Activated T-cell treated with anti-CD3 and anti-CD28 coated beads for 1 hour (primary cell): ENCODE results near the gene KLK6.

ENCODE experiments used
- DNase-seq: peaks from one replicate; pipeline ENCODE4 v3.0.0-alpha.2; 2020; ENCODE audit warnings: low read depth

Gene KLK6

GRCh38 chr19:50952910-50953309, 16.5 kb downstream of the KLK6 start, which contains the start of gene KLK5:
KLK5 (minus strand) TSS chr19:50953038; CDS start chr19:50952657, 381 bp downstream.
- no peak for DNase-seq

- DNase-seq = no peak
Observed at GRCh38 chr19:50949861-50950260, 19.5 kb downstream of the KLK6 start.

- DNase-seq = no peak
Observed at GRCh38 chr19:50947123-50947522, 22.3 kb downstream of the KLK6 start.

GRCh38 chr19:50944795-50945194, 24.6 kb downstream of the KLK6 start:
- no peak for DNase-seq

GRCh38 chr19:50943074-50943828, 26.1 kb downstream of the KLK6 start:
- no peak for DNase-seq

- DNase-seq = no peak
Observed at GRCh38 chr19:50939596-50939995, 29.8 kb downstream of the KLK6 start.

GRCh38 chr19:50933640-50934039, 35.8 kb downstream of the KLK6 start:
- no peak for DNase-seq

GRCh38 chr19:50932690-50933083, 36.7 kb downstream of the KLK6 start:
- DNase-seq = no peak

GRCh38 chr19:50932018-50932689, 37.2 kb downstream of the KLK6 start:
- DNase-seq = no peak

- no peak for DNase-seq
Observed at GRCh38 chr19:50931023-50931422, 38.4 kb downstream of the KLK6 start.

GRCh38 chr19:50928831-50929230, 40.6 kb downstream of the KLK6 start:
- DNase-seq = no peak

- no peak for DNase-seq
Observed at GRCh38 chr19:50926144-50926543, 43.2 kb downstream of the KLK6 start.

GRCh38 chr19:50925734-50926133, 43.7 kb downstream of the KLK6 start:
- DNase-seq = no peak

- DNase-seq = no peak
Observed at GRCh38 chr19:50924586-50924985, 44.8 kb downstream of the KLK6 start.

GRCh38 chr19:50922317-50922853, 47.0 kb downstream of the KLK6 start:
- peak; percentile 64 for DNase-seq

GRCh38 chr19:50921426-50922316, 47.7 kb downstream of the KLK6 start:
- no peak for DNase-seq

- DNase-seq = no peak
Observed at GRCh38 chr19:50916069-50916468, 53.3 kb downstream of the KLK6 start.

- DNase-seq = no peak
Observed at GRCh38 chr19:50912727-50913716, 56.4 kb downstream of the KLK6 start.

- no peak for DNase-seq
Observed at GRCh38 chr19:50912102-50912599, 57.2 kb downstream of the KLK6 start.

GRCh38 chr19:50911206-50912101, 57.9 kb downstream of the KLK6 start, which contains the start of gene KLK4:
KLK4 (minus strand) TSS chr19:50911395; CDS start chr19:50910738, 657 bp downstream.
- no peak for DNase-seq
